Measurements from ENCODE around the gene SETBP1.

DNA sequence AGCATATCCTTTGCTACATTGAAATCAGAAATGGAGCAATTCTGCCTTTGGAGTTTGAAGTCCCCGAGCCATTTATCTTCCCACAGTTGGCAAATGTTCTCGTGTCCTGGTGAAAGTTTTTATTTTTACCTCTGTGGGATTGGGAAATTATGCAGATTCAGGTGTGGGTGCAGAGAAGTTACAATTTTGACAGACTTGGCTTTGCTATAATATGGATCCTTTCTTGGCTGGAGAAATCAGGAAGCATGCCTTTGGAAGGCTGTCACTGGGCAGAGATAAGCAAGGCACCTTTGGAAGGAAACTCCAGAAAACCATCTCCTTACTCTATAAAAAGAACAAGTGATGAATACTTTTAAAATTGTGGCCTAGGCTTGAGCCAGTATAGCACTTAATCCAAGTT is 278.3 kb downstream of the SETBP1 start:
- TF ChIP-seq, protein P1, sequence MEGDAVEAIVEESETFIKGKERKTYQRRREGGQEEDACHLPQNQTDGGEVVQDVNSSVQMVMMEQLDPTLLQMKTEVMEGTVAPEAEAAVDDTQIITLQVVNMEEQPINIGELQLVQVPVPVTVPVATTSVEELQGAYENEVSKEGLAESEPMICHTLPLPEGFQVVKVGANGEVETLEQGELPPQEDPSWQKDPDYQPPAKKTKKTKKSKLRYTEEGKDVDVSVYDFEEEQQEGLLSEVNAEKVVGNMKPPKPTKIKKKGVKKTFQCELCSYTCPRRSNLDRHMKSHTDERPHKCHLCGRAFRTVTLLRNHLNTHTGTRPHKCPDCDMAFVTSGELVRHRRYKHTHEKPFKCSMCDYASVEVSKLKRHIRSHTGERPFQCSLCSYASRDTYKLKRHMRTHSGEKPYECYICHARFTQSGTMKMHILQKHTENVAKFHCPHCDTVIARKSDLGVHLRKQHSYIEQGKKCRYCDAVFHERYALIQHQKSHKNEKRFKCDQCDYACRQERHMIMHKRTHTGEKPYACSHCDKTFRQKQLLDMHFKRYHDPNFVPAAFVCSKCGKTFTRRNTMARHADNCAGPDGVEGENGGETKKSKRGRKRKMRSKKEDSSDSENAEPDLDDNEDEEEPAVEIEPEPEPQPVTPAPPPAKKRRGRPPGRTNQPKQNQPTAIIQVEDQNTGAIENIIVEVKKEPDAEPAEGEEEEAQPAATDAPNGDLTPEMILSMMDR (conservative IDR thresholded peaks at IDR 0.05 in 1 of 2, IDR thresholded peaks at IDR 0.05 in 1 of 2; ENCODE audit: extremely low read depth in 1 of 2, insufficient read depth in 1 of 2, low read depth in 1 of 2, low read length in 2 of 2), result no peak
- TF ChIP-seq EZH2 (IDR thresholded peaks at IDR 0.05; ENCODE audit: borderline replicate concordance, low read length), result no peak
